ENCODE results near the gene TNKS2.

GRCh38 chr10:91816981-91817380, 18.8 kb downstream of the TNKS2 start:
- TF ChIP-seq CTCF (conservative IDR thresholded peaks at IDR 0.05) (no peak), EZH2 (IDR thresholded peaks at IDR 0.05; ENCODE audit: low read depth) (no peak)
